AG04449 (cell line): ENCODE results near the gene PPP1CC.

Experiments used
- CTCF ChIA-PET: fragments of 350-600 bp; formaldehyde crosslinking; extraction: SDS; loops from one replicate; lab custom pipeline; 2021; ENCODE audit warnings: antibody characterized with exemption; lab: Yijun Ruan, JAX
- POLR2A ChIA-PET: fragments of 400-600, 350-600 bp; formaldehyde crosslinking; extraction: SDS; loops from one replicate; lab custom pipeline; 2020; ENCODE audit warnings: antibody characterized with exemption, inconsistent platforms; lab: Yijun Ruan, JAX
- DNase-seq: peaks from one replicate; pipeline ENCODE4 v3.0.0-alpha.2; 2010; ENCODE audit warnings: low read depth, low spot score
- H3K4me3 ChIP-seq: 2 replicates; pipeline ENCODE4 v1.5.1; 2011; ENCODE audit warnings: low read depth, mild to moderate bottlenecking, control low read depth, low read length
- CTCF ChIP-seq: IDR thresholded peaks from one replicate; pipeline ENCODE4 v1.5.1; 2011; ENCODE audit warnings: mild to moderate bottlenecking, moderate library complexity, low read length, control low read depth, inconsistent platforms; ENCODE audit not compliant: insufficient read depth; ENCODE audit errors: missing control alignments

PPP1CC gene

GRCh38 chr12:110733089-110733715 lies 9.5 kb downstream of the PPP1CC start:
- CTCF ChIA-PET = interaction anchor here (1.0 kb wide), 2 partner anchors 10 to 283 kb away, joined by 3 read pairs; partner anchors contain the start of gene ARPC3
- DNase-seq = no peak
- POLR2A ChIA-PET = no interaction called here
- H3K4me3 ChIP-seq = no peak overlapping the region
- no peak for TF ChIP-seq CTCF

DNA sequence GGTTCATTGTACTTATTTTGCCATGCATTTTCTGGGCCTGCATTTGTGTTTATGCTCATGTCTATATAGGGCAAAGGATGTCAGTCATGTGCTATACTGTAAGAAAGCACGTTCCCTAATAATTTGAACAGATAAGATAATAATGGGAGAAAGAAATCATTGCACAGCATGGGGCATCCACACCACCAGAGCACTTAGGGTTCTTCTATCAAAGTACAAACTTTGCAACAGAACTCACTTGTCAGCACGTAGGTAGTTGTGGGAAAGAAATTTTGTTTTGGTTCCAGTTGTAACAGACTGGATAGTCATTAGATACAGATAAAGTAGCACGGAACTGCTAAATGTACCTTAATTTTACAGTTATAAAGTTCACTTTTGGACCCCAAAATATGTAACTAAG lies 10.1 kb downstream of the PPP1CC start:
- CTCF ChIA-PET = no interaction called here
- POLR2A ChIA-PET = no interaction called here
- no peak overlapping the region for H3K4me3 ChIP-seq

DNA sequence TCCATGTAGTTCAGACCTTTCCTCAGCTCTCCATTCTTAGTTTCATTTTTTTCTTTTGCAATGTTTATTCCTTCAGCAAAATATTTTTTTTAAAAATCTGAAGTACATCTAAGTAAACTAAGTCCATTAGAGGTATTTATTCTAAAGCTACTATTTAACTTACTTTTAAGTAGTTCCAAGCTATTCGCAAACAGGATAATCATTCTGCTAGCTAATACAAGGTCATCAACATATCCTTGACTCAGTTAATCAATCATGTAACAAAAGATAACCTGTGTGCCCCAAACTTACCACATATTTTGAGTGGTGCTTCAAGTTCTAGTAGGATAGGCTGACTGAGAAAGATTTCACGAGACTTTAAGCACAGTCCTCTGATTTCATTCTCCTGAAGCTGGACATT lies 11.2 kb downstream of the PPP1CC start:
- H3K4me3 ChIP-seq = no peak overlapping the region
- DNase-seq = no peak
- ChIA-PET POLR2A (no interaction called here), CTCF (interaction anchor here (0.6 to 1.5 kb wide), 5 partner anchors 10 to 878 kb away, joined by 3 to 5 read pairs (median 3); no protein-coding TSS in a partner anchor)
- TF ChIP-seq CTCF = no peak

More for the DNA sequence above, 10.1 kb downstream of the PPP1CC start:
- no peak for DNase-seq
- TF ChIP-seq CTCF = no peak

DNA sequence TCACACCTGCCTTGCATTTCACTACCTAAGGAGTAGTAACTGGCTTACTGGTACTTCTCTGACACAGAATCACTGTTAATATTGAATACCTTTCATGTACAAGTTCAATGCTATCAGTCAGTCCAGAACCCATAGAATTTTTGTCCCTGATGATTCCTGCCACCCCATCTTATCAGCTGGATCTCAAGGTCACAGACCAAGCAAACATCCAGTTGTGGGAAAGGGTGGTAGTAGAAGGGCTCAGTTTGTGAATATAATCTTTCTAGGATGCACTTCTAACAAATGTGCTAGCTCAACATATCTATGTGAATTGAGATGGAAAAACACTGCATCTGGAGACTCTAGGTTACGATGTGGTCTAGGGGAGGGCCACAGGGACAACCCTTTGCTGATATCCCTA lies 14.1 kb downstream of the PPP1CC start:
- TF ChIP-seq CTCF = no peak
- DNase-seq = no peak
- CTCF ChIA-PET = interaction anchor here (0.6 kb wide), 1 partner anchor 1224 kb away, joined by 3 read pairs; no protein-coding TSS in a partner anchor
- POLR2A ChIA-PET = no interaction called here
- no peak overlapping the region for H3K4me3 ChIP-seq

DNA sequence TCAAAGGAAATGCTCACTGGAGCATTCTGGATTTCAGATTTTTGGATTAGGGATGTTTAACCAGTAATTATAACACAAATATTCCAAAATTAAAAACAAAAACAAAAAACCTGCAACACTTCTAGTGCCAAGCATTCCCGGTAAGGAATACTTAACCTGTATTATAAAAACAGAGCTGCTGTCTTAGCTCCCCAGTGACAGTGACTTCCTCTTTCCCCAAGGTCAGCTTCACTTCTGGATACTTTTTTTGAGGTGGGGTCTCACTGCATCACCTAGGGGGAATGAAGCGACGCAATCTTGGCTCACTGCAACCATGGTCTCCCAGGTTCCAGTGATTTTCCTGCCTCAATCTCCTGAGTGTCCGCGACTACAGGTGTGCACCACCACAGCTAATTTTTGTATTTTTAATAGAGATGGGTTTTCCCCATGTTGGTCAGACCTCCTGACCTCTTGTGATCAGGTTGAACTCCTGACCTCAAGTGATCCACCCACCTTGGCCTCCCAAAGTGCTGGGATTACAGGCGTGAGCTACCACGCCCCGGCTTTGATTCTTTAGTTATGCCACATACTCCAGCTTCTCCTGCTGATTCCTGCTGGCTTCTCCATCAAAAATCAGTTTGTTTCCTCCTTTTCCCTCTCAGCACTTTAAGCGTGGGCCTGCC lies 15.9 kb downstream of the PPP1CC start:
- no peak overlapping the region for H3K4me3 ChIP-seq
- POLR2A ChIA-PET = no interaction called here
- DNase-seq = no peak
- CTCF ChIA-PET = no interaction called here
- TF ChIP-seq CTCF = no peak

DNA sequence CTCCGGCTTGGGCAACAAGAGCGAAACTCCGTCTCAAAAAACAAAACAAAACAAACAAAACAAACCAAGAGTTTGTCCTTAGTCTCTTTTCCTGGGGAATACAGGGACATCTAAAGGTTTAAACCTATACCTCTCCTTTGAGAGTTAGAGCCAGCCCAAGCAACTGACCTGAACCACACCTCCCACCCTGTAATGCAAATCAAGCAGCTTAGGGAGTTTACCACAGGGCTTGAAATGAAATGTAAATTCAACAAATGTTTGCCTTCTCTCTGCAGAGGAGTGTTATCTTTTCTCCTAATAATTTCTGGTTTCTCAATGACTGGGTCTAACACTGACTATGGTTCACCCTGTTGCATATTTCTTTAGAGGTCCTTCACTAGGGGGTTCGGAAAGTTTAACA lies 16.7 kb downstream of the PPP1CC start:
- H3K4me3 ChIP-seq = no peak overlapping the region
- no peak for DNase-seq
- ChIA-PET POLR2A (no interaction called here), CTCF (no interaction called here)
- no peak for TF ChIP-seq CTCF
